Activated T-cell treated with anti-CD3 and anti-CD28 coated beads for 4 hours (primary cell): ENCODE measurements around the gene MOB3C.

Experiments
- DNase-seq: peaks from one replicate; pipeline ENCODE4 v3.0.0-alpha.2; 2020

MOB3C gene

GRCh38 chr1:46637444-46638083 is 21.0 kb upstream of the MOB3C start:
- DNase-seq = no peak

GRCh38 chr1:46635205-46635604 is 18.6 kb upstream of the MOB3C start:
- no peak for DNase-seq

GRCh38 chr1:46630719-46631118 is 14.1 kb upstream of the MOB3C start:
- no peak for DNase-seq

- no peak for DNase-seq
These were observed 7.4 kb upstream of the MOB3C start for GRCh38 chr1:46623743-46624644.

DNA sequence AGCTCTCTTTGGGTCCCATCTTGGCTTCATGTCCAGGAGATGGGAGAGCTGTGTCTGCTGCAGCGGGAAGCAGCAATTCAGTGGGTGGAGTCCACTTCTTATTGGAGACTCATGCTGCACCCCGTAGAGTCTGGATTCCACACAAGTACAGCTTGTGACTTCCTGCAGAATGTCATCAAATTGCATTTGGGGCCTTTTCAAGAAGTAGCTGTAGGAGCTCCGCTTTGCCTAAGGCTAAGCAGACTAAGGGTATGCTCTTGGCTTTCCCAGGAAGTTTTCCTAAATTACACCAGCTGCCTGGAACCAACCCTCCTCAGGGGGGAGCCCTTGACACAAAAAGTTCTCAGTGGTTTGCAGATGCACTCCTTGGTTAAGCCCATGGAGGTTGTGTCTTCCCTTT is 5.7 kb upstream of the MOB3C start:
- DNase-seq = no peak

GRCh38 chr1:46621930-46622329 is 5.3 kb upstream of the MOB3C start:
- DNase-seq = no peak

- no peak for DNase-seq
These were observed 3.1 kb upstream of the MOB3C start for GRCh38 chr1:46619656-46620258.

DNA sequence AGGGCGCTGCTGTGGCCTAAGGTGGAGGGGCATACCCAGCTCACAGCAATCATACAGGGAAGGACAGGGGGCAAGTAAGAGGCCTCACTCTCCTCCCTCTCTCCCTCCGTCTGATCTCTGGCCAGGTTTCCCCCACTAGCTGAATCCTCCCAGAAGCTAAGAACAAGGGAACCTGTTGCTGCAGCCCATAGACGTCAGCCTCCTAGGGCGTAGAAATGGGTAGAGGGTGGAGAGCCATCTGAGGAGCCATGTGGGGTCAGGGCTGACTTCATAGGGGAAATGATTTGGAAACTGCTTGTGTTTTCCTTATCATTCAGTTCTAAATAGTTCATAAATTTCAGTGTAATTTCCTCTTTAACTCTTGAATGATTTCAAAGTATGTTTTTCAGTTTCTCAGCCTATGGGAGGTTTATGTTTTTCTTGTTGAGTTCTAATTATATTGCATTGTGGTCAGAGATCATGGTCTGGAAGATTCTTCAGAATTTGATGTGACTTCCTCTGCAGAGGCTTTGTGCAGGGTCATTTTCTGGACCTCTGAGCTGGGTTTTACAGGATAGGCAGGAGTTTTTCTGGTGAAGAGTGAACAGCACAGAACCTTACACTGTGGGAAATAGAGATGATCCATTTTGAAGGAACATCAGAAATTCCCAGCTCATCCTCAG is 2.3 kb upstream of the MOB3C start:
- no peak for DNase-seq

DNA sequence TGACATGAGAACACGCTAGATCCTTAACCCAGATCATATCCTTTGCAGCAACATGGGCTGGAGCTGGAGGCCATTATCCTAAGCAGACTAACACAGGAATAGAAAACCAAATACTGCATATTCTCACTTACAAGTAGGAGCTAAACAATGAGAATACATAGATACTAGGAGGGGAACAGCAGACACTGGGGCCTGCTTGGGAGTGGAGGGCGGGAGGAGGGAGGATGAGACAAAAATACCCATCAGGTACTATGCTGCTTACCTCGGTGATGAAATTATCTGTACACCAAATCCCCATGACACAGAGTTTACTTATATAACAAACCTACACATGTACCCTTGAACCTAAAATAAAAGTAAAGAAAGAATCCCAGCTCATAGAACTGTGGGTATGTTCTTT is 1.2 kb upstream of the MOB3C start:
- no peak for DNase-seq

DNA sequence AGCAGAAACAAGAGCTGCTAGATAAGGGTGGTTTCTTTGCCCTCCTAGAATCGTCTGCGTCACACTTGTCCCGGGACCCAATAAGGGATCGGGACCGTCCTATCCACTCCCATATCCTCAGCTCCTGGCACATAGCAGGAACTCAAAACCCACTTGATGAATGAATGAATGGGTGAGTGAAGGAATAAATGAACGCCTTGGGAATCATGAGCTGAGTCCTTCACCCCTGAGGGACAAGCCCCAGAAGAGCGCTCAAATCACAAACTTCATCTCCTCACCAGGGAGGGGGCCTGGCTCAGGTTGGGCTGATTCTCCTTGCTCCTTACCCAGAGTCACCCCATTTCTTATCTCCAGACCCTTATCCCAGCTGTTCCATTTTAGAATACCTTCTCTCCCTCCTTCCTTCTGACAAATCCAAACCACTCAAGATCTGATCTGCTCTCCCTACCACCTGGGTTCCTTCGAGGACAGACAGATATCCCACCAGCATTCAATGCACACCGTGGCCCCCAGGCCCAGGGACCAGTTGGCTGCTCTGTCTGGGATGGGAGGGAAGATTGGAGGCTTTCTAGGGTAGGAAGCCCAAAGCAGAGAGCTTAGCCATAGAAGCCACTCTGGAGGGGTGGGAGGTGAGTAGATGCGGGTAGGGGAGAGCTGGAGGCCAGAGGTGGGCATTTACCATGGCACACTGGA is 643 bp upstream of the MOB3C start:
- DNase-seq = no peak

- no peak for DNase-seq
These were observed 876 bp downstream of the MOB3C start for GRCh38 chr1:46615735-46616134.

- no peak for DNase-seq
These were observed 1.5 kb downstream of the MOB3C start for GRCh38 chr1:46615088-46615487.

DNA sequence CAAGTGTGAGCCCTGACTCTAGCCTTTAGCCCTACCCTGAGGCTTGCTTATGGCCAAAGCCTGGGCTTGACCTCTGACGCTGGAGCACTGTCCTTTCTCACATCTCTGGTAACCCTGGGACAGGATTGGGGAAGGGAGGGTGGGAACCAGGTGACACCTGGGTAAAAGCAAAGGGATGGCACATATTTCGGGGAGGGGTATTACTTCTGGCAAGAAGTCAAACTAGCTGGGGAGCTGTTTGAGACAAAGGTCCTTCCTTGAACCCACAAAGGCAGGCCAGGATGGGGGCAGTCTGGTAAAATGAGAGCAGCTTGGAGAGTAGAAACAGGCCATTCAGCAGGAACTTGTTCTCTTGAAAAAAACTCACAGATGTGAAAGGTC is 2.0 kb downstream of the MOB3C start:
- DNase-seq = no peak

DNA sequence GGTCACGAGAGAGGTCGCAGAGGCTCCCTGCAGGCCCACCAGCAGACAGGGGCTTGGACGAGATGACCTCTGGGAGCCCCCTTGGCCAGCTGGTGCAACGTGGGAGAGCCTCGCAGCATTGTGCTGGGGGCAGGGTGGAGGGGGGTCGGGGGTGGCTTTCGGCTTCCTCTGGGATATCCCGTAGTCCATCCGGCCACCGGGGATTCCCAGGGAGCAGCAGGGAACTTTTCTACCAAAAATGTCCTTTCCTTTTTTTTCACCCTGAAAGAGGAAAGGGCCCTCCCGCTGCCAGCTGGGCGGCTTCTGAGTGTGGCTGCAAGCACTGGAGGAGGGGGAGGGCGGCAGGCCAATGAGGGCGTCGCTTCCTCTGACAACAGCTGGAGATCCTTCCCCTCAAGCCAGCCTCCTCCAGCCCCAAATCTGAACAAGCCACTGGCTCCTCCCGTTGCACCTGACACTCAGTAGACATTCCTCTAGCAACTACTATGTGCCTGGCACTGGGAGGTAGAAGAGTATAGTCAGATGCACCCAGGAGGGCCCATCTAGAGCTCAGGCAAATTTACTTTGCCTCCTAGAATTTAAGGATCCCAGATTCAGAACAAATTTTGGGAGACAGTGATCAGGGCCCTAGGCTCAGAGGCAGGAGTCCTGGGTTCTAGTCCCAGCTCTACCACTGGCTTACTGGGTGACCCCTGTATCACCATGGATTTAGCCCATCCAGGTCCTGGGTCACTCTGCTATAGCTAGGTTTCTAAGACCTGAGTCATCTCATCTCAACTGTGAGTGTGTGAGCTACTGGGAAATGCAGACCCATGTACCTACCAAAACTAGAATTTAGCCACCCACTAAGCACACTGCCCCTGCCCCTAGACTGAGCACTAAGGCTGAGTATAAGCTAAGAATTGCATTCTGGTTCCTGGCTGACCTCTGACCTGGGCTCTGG is 2.7 kb downstream of the MOB3C start:
- no peak for DNase-seq

GRCh38 chr1:46612937-46613660 is 3.5 kb downstream of the MOB3C start:
- no peak for DNase-seq

- DNase-seq = no peak
These were observed 4.9 kb downstream of the MOB3C start for GRCh38 chr1:46611691-46612221.

DNA sequence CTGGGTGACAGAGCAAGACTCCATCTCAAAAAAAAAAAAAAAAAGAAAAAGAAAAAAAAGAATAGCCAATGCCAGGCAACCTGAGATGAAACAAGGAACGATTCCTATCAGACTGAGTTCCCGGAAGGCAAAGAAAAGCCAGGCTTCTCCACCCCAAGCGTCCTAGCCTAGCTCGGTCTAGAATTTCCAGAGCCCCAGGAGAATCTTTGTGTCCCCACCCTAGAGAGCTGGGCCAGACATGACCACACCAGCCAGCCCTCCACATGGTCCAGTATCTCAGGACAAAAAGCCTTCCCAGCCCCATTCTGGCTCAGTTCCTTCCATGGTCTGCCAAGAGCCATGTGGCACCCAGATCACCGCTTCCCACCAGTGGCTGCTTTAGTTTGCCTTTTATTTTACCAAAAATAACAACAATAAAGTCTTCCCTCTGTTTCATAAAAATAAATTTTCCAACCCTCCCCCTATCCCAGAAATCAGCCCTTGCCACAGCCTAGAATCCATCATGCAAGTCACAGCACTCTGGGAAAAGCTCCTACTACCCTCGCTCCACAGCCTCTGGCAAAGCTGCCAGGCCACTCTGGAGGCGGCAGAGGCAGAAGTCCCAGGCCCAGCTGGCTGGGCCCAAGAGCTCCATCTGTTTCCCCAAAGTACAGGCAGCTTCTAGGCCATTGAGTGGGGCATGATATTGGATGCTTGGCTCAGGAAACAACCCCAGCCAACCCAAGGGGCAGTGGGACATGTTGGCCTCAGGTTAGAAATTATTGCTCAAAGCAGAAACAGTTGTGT is 9.1 kb downstream of the MOB3C start:
- DNase-seq = no peak

- DNase-seq = no peak
These were observed 10.2 kb downstream of the MOB3C start for GRCh38 chr1:46606255-46606965.

DNA sequence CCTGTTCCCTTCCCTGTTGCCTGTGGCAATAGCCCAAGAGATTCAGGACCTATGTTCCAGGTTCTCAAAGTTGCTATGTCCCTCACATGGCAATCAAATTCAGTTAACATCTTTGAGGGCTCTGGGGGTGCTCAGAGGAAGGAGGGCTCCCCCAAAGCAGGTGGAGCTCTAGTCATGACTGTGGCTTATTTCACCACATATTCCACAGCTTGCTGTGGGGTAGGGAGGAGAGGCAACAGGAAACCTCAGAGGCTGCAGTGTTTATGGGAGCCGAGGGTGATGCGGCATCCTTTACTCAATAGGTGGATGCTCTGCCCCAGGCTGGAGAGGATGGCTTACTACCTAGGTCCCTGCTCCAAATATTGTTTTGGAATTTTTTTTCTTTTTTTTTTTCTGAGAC is 11.4 kb downstream of the MOB3C start:
- DNase-seq = no peak
